Right forelimb (tissue), 1 donor: ENCODE data around the gene ZNF620.
"Not testable (repeated sequence)": the region's sequence is repeated elsewhere in the genome, so short reads cannot be mapped to it uniquely, and the experiment has no call there.

Experiments used
- DNase-seq: peaks from one replicate; pipeline ENCODE4 v3.0.0-alpha.2; 2018

The ZNF620 gene

GRCh38 chr3:40505599-40506462, at the start of gene ZNF620:
TSS of gene ZNF620 (plus strand) at chr3:40506039. CDS start at chr3:40506353, 314 bp downstream.
- peak; percentile 70 for DNase-seq

GRCh38 chr3:40456279-40456939, 49.4 kb upstream of the ZNF620 start:
- DNase-seq: no peak

GRCh38 chr3:40456940-40457823, 48.7 kb upstream of the ZNF620 start, which contains the start of gene RPL14:
TSS of gene RPL14 (plus strand) at chr3:40457339. CDS start at chr3:40457472, 133 bp downstream.
- peak; percentile 95 for DNase-seq

- no peak for DNase-seq
Measured at GRCh38 chr3:40458473-40458872, 47.4 kb upstream of the ZNF620 start.

- not testable (repeated sequence) for DNase-seq
Measured at GRCh38 chr3:40460481-40460880, 45.4 kb upstream of the ZNF620 start.

- DNase-seq: no peak
Measured at GRCh38 chr3:40461161-40461560, 44.7 kb upstream of the ZNF620 start.

GRCh38 chr3:40462838-40463237, 43.0 kb upstream of the ZNF620 start:
- DNase-seq: not testable (repeated sequence)

GRCh38 chr3:40463579-40463978, 42.3 kb upstream of the ZNF620 start:
- DNase-seq: no peak

- no peak for DNase-seq
Measured at GRCh38 chr3:40464339-40465110, 41.3 kb upstream of the ZNF620 start.

- no peak for DNase-seq
Measured at GRCh38 chr3:40465111-40465407, 40.8 kb upstream of the ZNF620 start.

- no peak for DNase-seq
Measured at GRCh38 chr3:40465456-40465855, 40.4 kb upstream of the ZNF620 start.

- DNase-seq: no peak
Measured at GRCh38 chr3:40468018-40468417, 37.8 kb upstream of the ZNF620 start.

- no peak for DNase-seq
Measured at GRCh38 chr3:40470701-40471100, 35.1 kb upstream of the ZNF620 start.

GRCh38 chr3:40476478-40477470, 29.1 kb upstream of the ZNF620 start, which contains the start of gene ZNF619:
TSS of gene ZNF619 (plus strand) at chr3:40477122. CDS start at chr3:40477980, 858 bp downstream.
- DNase-seq: peak; percentile 86

GRCh38 chr3:40477666-40478065, 28.2 kb upstream of the ZNF620 start:
- peak; percentile 28 for DNase-seq

- no peak for DNase-seq
Measured at GRCh38 chr3:40487172-40487571, 18.7 kb upstream of the ZNF620 start.

GRCh38 chr3:40490916-40491315, 14.9 kb upstream of the ZNF620 start:
- DNase-seq: no peak

- DNase-seq: no peak
Measured at GRCh38 chr3:40494698-40495097, 11.1 kb upstream of the ZNF620 start.

- DNase-seq: no peak
Measured at GRCh38 chr3:40497288-40497687, 8.6 kb upstream of the ZNF620 start.

- DNase-seq: no peak
Measured at GRCh38 chr3:40499952-40500351, 5.9 kb upstream of the ZNF620 start.

- DNase-seq: no peak
Measured at GRCh38 chr3:40502034-40502433, 3.8 kb upstream of the ZNF620 start.
